Stimulated activated CD4-positive, alpha-beta T cell treated with anti-CD3 and anti-CD28 coated beads, TNF-alpha, amount 100 ng/mL, for 4 hours (primary cell): ENCODE data around the gene MFF.

Source experiments
- DNase-seq, 3 experiments: peaks; one replicate each; pipeline ENCODE4 v3.0.0-alpha.2; 2020; ENCODE audit warnings: low read depth in 3 of 3

The MFF gene

GRCh38 chr2:227406177-227407031, 81.4 kb downstream of the MFF start:
- no peak for DNase-seq
